ENCODE results near the gene PJA2. TPM values are rescaled to one million over a fixed set of nuclear protein-coding genes. Genes with fewer than 3 reads are reported as not detected.

PJA2 gene, protein sequence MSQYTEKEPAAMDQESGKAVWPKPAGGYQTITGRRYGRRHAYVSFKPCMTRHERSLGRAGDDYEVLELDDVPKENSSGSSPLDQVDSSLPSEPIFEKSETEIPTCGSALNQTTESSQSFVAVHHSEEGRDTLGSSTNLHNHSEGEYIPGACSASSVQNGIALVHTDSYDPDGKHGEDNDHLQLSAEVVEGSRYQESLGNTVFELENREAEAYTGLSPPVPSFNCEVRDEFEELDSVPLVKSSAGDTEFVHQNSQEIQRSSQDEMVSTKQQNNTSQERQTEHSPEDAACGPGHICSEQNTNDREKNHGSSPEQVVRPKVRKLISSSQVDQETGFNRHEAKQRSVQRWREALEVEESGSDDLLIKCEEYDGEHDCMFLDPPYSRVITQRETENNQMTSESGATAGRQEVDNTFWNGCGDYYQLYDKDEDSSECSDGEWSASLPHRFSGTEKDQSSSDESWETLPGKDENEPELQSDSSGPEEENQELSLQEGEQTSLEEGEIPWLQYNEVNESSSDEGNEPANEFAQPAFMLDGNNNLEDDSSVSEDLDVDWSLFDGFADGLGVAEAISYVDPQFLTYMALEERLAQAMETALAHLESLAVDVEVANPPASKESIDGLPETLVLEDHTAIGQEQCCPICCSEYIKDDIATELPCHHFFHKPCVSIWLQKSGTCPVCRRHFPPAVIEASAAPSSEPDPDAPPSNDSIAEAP
- 84.0 and 101 TPM in 2 replicates for total RNA-seq

GRCh38 chr5:109409844-109410388 is at the start of gene PJA2:
PJA2 (minus strand) TSS chr5:109409974; CDS start chr5:109383433, 26,541 bp downstream.
- H3K79me2 ChIP-seq (ENCODE audit: insufficient read depth, low read length), result peaks cover 46% of the 10 kb centered on the region
- H3K4me3 ChIP-seq (ENCODE audit: insufficient read depth, low read length), result peak within 1 kb of the TSS; percentile 84
- DNase-seq (ENCODE audit: insufficient read length, low spot score, missing footprints), result peak; percentile 93
- peak within 1 kb of the TSS; percentile 100 for H3K27ac ChIP-seq (ENCODE audit: low read depth, low read length)
- peaks cover 25% of the 10 kb centered on the region for H3K4me1 ChIP-seq (ENCODE audit: insufficient read depth, low read length)
- no peaks in the 10 kb centered on the region for H3K9me3 ChIP-seq (ENCODE audit: low read depth, low read length)
- peaks cover 35% of the 10 kb centered on the region for H4K20me1 ChIP-seq (ENCODE audit: insufficient read depth, low read length)
- TF ChIP-seq, protein P1, sequence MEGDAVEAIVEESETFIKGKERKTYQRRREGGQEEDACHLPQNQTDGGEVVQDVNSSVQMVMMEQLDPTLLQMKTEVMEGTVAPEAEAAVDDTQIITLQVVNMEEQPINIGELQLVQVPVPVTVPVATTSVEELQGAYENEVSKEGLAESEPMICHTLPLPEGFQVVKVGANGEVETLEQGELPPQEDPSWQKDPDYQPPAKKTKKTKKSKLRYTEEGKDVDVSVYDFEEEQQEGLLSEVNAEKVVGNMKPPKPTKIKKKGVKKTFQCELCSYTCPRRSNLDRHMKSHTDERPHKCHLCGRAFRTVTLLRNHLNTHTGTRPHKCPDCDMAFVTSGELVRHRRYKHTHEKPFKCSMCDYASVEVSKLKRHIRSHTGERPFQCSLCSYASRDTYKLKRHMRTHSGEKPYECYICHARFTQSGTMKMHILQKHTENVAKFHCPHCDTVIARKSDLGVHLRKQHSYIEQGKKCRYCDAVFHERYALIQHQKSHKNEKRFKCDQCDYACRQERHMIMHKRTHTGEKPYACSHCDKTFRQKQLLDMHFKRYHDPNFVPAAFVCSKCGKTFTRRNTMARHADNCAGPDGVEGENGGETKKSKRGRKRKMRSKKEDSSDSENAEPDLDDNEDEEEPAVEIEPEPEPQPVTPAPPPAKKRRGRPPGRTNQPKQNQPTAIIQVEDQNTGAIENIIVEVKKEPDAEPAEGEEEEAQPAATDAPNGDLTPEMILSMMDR (IDR thresholded peaks at IDR 0.05; ENCODE audit: extremely low read depth, low read depth, low read length), result no peak
- peak within 1 kb of the TSS; percentile 64 for H2AFZ ChIP-seq (ENCODE audit: low read length)
- no peaks in the 10 kb centered on the region for H3K27me3 ChIP-seq (ENCODE audit: insufficient read depth, low read length)
- peak within 1 kb of the TSS; percentile 99 for H3K4me2 ChIP-seq (ENCODE audit: insufficient read depth, low read length)
- H3K36me3 ChIP-seq (ENCODE audit: insufficient read depth, low read length), result no peaks in the 10 kb centered on the region

DNA sequence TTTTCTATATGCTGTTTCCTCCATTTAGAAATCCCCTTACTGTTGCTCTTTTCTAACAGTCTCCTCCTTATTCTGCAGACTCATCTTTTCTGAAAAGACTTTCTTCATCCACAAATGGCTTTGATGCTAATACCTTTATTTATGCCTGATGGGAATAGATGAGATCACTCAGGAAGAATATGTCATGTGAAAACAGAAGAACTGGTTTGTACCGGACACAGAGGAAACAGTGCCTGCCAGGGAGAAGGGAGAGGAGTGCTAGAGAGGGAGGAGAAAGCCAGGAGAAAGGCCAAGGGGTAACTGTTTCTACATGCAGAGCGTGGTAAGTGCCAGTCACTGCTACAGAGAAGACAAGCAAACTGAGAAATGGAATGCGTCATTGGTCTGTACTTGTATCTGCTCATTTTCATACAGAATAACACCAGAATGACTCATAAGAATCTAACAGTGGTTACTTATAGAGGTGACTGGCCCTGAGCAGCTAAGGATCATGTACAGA is 45.9 kb upstream of the PJA2 start:
- H3K4me2 ChIP-seq (ENCODE audit: insufficient read depth, low read length), result peak overlapping the region; percentile 38
- H3K9me3 ChIP-seq (ENCODE audit: low read depth, low read length), result no peaks in the 10 kb centered on the region
- no peak overlapping the region for H2AFZ ChIP-seq (ENCODE audit: low read length)
- H4K20me1 ChIP-seq (ENCODE audit: insufficient read depth, low read length), result no peaks in the 10 kb centered on the region
- H3K79me2 ChIP-seq (ENCODE audit: insufficient read depth, low read length), result no peaks in the 10 kb centered on the region
- no peaks in the 10 kb centered on the region for H3K27me3 ChIP-seq (ENCODE audit: insufficient read depth, low read length)
- DNase-seq (ENCODE audit: insufficient read length, low spot score, missing footprints), result peak; percentile 90
- TF ChIP-seq, protein P1 (IDR thresholded peaks at IDR 0.05; ENCODE audit: extremely low read depth, low read depth, low read length), result no peak
- H3K4me1 ChIP-seq (ENCODE audit: insufficient read depth, low read length), result peaks cover 23% of the 10 kb centered on the region
- no peaks in the 10 kb centered on the region for H3K36me3 ChIP-seq (ENCODE audit: insufficient read depth, low read length)
- peak overlapping the region; percentile 91 for H3K27ac ChIP-seq (ENCODE audit: low read depth, low read length)
- no peak overlapping the region for H3K4me3 ChIP-seq (ENCODE audit: insufficient read depth, low read length)

- peak overlapping the region; percentile 38 for H3K4me2 ChIP-seq (ENCODE audit: insufficient read depth, low read length)
- no peaks in the 10 kb centered on the region for H3K9me3 ChIP-seq (ENCODE audit: low read depth, low read length)
- peak overlapping the region; percentile 91 for H3K27ac ChIP-seq (ENCODE audit: low read depth, low read length)
- no peaks in the 10 kb centered on the region for H3K27me3 ChIP-seq (ENCODE audit: insufficient read depth, low read length)
- TF ChIP-seq, protein P1 (IDR thresholded peaks at IDR 0.05; ENCODE audit: extremely low read depth, low read depth, low read length), result no peak
- H3K79me2 ChIP-seq (ENCODE audit: insufficient read depth, low read length), result no peaks in the 10 kb centered on the region
- no peak overlapping the region for H3K4me3 ChIP-seq (ENCODE audit: insufficient read depth, low read length)
- no peak overlapping the region for H2AFZ ChIP-seq (ENCODE audit: low read length)
- DNase-seq (ENCODE audit: insufficient read length, low spot score, missing footprints), result peak; percentile 67
- peaks cover 23% of the 10 kb centered on the region for H3K4me1 ChIP-seq (ENCODE audit: insufficient read depth, low read length)
- H4K20me1 ChIP-seq (ENCODE audit: insufficient read depth, low read length), result no peaks in the 10 kb centered on the region
- H3K36me3 ChIP-seq (ENCODE audit: insufficient read depth, low read length), result no peaks in the 10 kb centered on the region
These were observed 45.1 kb upstream of the PJA2 start for GRCh38 chr5:109454731-109455505.
